Right ventricle myocardium inferior (tissue), 1 donor: ENCODE results near the gene MICAL2. TPM values are rescaled to one million over a fixed set of nuclear protein-coding genes. Genes with fewer than 3 reads are reported as not detected.
A peak's percentile ranks its signal among the peaks of the same experiment; 100 is the strongest.

ENCODE experiments used
- ATAC-seq: fragments of 200-7000 bp; cut with Tn5 transposase; one replicate; pipeline ENCODE4 v1.9.1; 2020; ENCODE audit warnings: mild to moderate bottlenecking, moderate library complexity
- DNase-seq: peaks from one replicate; pipeline ENCODE4 v3.0.0; 2021; ENCODE audit errors: missing footprints
- intact Hi-C: fragments of 100-400 bp; cut with DNase I; formaldehyde crosslinking; loops from one replicate; pipeline ENCODE4 v1.11.0; 2022
- total RNA-seq: library from RNA; stranded (reverse); fragmentation: NEBNext Ultra II Directional; extraction: Animal tissue kit (Norgen Biotek cat#: 25700); gene quantifications from one replicate; pipeline ENCODE4 v1.2.1, GENCODE V29; 2021
- donor health status: DM: no; HTN: yes; CAD: no; lungs with severe emphysema.

MICAL2 gene
- total RNA-seq, 1 donor from 2014 or later = 42.0 TPM

DNA sequence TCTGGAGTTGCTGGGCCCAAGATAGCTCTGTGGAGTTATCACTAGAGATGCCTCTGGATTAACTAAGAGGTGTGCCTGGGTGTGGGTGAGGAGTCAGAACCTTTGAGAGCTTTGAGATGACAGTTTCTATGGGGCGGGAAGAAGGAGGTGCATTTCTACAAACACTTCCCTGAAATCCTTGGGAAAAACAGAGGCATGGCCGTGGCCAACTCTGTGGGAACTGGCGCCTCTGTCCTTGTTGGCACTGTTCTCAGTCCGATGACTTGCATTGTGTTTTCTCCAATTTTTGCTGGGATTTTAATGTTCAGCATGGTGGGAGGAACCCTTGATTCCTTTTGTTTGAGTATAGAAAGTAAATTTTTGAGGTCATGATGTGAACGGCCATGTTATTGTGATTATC is 151.2 kb downstream of the MICAL2 start:
- ATAC-seq (no peak), DNase-seq (no peak)
- intact Hi-C loops = no loop called here

DNA sequence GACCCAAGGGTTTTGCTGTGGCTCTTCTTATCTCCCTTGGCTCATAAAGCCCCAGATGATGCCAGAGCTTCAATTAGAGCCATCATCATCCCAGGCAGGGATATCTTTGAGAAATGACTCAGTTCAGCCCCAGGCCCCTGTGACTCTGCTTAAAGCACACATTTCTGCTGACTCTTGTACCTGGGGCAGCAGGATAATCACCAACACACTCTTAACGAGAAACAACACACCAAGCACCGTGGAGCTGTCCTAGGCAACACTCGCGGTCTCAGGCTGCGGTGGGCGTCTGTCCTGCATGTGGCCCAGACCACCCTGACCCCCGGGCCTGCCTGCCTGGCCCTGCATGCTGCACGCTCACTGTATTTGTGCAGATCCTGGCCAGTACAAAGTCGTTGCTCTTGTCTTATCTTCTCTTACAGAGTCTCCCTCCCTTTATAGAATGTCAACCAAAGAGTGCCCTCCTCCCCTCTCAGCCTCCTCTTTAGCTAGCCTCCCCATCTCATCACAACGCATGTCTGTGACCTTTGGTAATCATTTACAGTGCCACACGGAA is 152.8 kb downstream of the MICAL2 start:
- ATAC-seq (peak; percentile 67), DNase-seq (no peak)
- intact Hi-C loops = no loop called here

DNA sequence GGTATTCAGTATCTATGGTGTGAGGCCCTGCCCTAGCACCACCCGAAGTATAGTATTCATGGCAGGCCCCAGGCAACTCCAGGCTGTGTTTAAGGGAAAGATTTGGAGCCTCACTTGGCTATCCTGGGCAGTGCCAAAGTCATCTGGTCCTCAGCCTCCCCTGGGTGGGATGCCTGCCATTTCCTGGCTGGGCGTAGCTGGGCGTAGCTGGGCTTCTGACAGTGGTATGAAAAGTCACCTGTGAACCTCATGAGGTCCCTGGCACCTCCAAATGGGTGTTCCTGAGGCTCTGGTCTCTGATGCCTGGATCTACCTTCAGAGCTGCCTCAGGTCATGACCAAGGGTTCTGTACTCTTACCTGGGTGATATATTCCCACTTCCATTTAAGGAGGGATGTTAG is 154.0 kb downstream of the MICAL2 start:
- ATAC-seq = no peak
- intact Hi-C loops = no loop called here

DNA sequence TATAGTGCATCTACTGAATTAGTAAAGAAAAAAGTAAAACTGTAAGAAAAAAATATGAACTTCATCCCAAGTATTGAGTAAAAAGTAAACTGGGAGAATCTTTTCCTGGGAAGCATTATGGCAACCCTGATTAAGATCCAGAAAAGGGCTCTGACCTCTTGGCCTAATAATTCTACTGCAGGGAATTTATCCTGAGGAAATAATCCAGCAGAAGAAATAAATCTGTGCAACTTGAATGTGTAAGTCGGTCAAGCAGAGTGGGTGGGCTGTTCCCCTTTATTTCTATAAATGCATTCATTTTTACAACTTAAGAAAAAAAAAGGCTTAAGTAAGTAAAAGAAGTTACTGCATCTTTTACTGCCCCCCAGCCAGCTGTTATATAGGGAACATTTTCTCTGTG is 155.7 kb downstream of the MICAL2 start:
- intact Hi-C loops = no loop called here
- DNase-seq = no peak
- no peak for ATAC-seq

More for the DNA sequence above, 154.0 kb downstream of the MICAL2 start:
- no peak for DNase-seq

DNA sequence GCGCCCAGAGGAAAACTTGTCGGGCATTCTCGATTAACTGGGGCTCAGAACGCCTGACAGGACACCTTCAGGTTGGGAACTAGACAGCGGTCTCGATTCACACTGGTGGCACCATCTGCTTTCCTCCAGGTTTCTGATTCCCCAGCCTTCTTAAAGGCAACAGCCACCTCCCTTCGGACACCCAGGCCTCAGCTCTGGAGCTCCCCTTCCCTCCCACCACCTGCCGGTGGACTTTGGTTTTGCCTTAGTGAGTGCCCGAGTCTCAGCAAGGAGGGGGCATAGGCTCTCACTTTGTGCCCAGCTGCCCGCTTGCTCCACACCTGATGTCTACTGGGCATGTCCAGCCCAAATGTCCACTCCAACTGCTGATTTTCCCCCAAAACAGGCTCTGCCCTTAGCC is 156.6 kb downstream of the MICAL2 start:
- no peak for DNase-seq
- intact Hi-C loops = no loop called here
- no peak for ATAC-seq

DNA sequence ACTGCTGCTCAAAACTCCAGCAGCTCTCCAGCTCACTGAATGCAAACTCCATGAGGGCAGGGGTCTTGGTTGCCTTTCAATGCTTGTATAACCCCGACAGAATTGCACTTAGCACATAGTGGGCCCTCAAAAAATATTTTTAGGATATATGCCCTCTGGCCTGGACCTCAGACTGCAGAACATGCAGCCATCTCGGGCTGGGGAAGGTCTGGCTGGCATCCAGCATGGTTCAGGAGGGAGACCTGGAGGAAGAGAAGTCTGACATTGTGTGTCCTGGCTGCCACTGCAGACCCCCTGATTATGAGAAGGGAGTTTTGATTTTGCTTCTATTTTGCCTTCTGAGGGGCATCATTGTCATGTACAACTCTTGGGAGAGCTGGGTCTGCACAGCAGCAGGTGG is 157.5 kb downstream of the MICAL2 start:
- intact Hi-C loops = no loop called here
- ATAC-seq = no peak
- DNase-seq = no peak

DNA sequence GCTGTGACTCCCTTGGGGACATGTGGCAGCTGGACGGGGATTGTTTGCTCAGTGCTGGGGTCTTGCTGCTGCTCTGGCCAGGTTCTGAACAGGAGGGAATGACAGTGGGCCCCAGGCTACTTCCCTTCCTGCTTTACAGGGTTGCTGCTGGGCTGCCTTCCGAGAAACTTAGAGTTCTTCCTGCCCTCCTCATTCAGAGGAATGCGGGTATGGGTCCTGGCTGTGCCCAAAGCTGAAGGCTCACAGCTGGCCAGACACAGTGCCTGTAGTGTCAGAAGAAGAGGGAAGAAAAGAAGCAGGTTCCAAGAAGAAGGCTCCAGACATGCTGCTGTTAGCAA is 158.7 kb downstream of the MICAL2 start:
- DNase-seq (no peak), ATAC-seq (peak; percentile 49)
- intact Hi-C loops = no loop called here

DNA sequence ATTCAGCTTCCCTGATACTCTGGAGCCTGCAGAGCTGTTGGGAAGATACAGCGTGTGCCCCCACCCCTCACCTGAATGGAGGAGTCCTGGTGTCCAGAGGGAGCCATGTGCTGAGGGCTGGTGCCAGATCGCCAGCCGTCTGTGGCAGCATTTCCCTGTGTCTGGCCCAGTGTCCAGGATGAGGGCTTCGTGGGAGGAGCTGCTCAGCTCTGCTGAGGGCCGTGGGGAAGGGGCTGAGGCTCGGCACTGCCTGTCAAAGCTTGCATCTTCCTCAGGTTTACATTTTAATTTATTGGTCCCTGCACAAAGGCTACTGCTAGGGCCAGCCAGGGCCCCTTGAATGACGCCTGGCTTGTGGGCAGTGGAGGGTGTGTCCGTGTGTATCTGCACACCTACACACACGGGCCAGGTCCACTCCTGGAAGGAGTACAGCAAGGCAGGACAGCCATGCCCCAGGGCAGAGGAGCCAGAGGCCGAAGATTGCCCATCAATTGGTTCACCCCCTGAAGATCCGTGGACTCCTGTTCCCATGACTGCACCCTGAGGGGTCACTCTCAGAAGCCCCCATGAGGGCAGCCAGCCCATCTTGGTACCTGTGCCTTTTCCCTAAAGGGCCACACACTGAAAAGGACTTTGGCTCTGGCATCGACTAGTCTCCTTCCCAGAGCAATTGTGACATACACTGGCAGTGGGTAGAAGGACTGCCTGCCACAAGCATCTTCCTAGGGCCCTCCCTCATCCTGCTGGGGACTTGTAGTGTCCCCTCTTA is 159.2 kb downstream of the MICAL2 start:
- intact Hi-C loops = no loop called here
- DNase-seq (no peak), ATAC-seq (peak; percentile 36)

DNA sequence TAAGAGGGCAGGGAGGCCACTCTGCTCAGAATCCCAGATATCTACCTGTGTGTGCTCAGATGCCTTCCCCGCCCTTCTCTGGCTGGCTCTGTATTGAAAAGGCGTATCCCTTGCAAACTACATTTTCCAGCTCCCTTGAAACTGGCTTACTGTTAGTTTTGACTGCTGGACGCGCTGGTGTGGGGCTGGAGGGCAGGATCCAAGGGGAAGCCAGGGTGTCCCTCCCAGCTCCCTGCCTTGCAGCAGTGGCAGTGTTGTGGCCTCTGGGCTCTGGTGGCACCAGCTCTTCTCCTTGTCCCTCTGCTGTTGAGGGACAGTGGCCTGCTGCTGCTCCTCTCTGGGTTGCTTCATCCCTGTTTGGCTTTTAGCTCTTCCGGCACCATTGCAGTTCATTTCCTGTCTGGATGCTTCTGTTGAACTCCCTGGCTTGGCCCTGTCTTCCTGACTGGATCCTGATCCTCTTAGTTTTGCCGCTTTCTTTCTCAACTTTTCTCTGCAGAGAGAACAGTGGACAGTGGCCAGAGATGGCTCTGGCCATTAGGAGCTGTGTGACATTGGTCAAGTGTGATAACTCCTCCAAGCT is 159.9 kb downstream of the MICAL2 start:
- no peak for DNase-seq
- ATAC-seq = no peak
- intact Hi-C loops = no loop called here

DNA sequence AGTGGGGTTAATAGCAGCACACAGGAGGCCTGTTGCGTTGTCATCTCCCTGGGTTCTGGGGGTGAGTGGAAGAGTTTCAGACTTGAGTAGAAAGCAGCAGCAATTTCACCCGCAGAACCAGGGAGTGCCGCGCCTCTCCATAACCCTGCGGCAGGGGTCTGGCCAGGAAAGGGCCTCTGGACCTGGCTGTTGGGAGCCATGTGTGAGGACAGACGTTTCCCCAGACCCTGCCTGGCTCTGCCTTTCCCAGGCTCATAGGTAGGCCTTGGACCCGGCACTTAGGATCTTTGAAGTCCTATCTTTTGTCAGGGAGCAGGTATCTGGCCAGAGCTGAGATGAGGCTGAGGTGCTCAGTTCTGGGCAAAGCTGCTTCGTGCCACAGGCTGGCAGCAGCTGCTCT is 160.4 kb downstream of the MICAL2 start:
- DNase-seq = no peak
- no peak for ATAC-seq
- intact Hi-C loops = no loop called here

DNA sequence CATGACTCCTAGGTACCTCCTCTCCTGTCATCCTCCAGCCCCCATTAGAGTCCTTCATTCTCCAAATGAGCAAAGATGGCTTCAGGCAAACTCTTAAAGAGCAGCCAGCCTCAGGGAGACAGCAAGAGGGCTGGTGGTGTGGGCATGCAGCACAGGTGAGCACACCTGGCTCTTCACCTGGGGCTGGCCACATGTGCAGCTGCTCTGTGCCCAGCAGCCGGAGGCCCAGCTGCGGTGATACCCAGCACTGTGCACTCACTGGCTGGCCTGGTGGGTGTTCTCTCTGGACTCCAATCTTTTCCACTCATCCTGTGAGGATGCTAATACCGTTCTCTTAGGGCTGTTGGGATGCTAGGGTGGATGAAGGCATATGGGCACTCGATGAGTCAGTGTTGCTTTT is 160.9 kb downstream of the MICAL2 start:
- DNase-seq (no peak), ATAC-seq (no peak)
- intact Hi-C loops = no loop called here

DNA sequence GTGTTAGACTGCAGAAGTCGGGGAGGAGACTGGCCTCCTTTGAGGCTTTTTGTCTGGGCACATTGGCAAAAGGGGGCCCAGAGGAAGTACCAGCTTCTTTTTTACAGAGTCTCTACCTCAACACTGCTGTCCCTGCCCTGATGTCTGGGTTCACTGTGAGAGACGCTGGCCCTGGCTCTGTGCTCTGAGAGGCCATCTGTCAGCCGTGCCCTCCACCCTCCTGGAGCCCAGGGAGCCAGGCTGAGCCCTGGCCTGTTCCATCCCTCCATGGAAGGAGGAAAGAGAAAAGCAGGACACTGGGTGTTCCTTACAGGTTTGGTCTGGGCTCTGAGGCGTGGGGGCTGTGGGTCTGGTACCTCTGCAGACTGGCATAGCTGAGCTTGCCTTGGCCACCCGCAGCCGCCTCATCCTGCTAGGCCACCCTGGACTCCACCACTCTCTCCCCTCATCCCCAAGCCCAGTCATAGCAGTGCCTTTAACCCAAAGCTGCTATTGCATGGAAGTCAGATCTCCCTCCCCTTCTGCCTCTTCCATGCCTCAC is 161.5 kb downstream of the MICAL2 start:
- intact Hi-C loops = no loop called here
- ATAC-seq (no peak), DNase-seq (no peak)

DNA sequence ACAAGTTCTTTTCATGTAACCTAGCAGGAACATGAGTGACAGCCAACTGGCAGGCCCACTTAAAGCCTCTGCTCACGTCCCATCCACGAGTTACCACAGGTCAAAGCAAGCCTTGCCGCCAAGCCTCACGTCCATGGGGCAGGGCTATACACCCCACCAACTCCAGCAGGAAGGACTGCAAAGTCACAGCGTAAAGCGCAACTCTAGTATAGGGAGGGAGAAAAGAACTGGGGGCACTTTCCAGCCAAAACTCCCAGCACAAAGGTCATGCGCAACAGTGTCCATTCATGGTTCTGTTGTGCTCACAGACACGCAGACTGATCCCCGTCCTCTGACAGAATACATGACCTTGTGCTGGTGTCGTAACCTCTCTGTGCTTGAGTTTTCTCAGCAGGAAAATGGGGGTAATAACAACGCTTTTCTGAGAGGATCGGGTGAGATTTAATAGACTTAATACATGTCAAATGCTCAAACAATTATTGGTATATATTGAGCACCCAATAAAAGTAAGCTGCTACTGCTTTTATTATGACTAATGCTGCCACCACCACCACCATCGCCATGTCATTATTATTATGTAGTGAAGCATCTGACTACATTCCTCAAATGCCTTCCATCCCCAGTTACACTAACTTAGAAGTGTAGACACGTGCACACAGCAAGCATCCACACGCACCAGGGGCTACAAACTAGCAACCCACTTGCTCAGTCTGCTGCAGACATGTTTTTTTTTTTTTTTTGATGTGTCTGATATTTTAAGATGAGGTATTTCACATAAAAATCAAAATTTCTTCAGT is 162.6 kb downstream of the MICAL2 start:
- ATAC-seq (no peak), DNase-seq (no peak)
- intact Hi-C loops = no loop called here

DNA sequence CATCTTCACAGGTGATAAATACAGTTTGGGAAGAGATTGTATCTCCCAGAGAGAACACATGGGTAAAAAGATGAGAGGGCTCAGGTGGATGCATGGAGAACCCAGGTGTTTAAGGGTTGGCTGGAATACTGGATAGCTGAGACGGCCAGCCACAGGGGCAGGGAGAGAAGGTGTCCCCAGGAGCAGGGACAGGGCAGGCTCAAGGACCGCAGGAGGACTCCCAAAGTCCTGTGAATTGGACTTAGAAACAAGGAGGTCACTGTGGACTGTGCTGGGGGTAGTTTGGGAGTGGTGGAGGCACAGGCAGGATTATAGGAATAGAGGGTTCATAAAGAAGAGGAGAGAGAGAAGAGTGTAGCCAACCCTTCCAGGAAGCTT is 163.2 kb downstream of the MICAL2 start:
- DNase-seq = no peak
- intact Hi-C loops = no loop called here

DNA sequence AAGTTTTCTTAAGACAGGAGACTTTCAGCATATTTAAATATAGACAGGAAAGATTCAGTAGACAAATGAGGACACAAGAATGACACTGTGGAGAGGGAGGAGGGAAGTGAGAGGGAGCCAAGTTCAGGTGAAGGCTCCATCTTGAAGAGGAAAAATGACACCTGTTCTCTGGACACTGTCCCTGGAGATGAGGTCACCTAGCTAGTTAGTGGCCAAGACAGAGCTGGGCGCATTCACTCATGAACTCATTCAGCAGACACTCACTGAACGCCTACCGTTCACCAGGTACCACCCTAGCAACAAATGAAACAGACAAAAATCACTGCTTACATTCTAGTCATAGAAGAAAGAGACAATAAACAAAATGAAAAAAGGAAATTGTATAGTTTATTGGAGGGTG is 163.7 kb downstream of the MICAL2 start:
- no peak for DNase-seq
- intact Hi-C loops = no loop called here
- no peak for ATAC-seq

More for the DNA sequence above, 163.2 kb downstream of the MICAL2 start:
- no peak for ATAC-seq

DNA sequence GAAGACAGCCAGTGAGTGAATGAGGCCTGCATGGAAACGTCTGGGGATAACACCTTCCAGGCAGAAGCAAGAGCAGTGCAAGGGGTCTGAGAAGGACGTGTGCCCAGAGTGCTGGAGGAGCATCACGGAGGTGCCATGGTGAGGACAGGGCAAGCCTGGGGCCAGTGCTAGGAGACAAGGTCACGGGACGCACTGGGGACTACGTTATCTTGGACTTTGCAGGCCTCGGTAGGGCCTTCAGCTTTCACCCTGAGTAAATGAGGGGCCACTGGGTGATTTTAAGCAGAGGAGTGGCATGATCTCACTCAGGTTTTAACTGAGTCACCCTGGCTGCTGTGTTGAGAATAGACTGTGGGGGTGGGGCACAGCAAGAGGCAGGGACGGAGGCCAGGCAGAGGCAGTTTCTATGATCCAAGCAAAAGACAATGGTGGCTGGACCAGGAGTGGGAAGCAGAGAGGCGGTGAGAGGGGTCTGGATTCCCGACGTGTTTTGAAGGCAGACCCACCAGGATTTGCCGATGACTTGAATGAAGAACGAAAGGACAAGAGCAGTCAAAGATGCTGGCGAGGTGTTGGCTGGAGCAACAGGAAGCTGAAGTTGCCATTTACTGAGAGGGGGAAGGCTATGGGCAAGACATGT is 164.3 kb downstream of the MICAL2 start:
- DNase-seq = no peak
- intact Hi-C loops = no loop called here
- ATAC-seq = no peak

DNA sequence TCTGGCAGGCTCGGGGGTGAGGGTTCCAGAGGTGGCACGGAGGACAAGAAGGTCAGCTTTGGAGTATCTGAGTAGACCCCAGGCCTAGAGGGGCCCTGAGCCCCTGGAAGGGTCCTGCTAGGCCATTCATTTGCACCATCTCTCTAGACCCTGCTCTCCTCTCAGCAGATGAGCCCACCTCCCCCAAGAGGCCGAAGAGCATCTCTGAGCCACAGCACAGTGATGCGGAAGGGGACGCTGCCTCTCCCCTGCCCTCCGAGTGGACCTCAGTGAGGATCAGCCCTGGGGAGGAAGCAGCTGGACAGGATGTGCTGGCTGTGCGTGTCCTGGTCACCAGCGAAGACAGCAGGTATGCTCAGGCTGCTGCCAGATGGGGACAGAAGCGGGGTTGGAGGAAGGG is 165.4 kb downstream of the MICAL2 start:
- intact Hi-C loops = no loop called here
- DNase-seq = no peak
- ATAC-seq = no peak

DNA sequence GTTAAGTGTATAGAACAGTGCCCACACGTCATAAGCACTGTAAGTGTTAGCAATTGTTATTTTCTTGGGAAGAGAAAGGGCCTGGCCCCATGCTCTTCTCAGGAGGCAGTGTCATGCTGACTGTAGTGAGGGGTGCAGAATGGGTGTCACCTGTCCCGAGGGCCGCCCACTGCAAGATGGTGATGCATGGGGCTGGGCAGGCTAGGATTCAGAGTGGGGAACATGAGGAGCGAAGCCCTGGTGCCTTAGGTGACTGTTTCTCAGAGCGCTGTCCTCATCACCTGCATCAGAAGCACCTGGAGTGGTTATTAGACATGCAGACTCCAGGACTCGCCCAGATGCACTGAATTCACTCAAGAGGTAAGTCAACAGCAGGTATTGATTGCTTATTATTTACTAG is 166.0 kb downstream of the MICAL2 start:
- ATAC-seq (no peak), DNase-seq (no peak)
- intact Hi-C loops = no loop called here

DNA sequence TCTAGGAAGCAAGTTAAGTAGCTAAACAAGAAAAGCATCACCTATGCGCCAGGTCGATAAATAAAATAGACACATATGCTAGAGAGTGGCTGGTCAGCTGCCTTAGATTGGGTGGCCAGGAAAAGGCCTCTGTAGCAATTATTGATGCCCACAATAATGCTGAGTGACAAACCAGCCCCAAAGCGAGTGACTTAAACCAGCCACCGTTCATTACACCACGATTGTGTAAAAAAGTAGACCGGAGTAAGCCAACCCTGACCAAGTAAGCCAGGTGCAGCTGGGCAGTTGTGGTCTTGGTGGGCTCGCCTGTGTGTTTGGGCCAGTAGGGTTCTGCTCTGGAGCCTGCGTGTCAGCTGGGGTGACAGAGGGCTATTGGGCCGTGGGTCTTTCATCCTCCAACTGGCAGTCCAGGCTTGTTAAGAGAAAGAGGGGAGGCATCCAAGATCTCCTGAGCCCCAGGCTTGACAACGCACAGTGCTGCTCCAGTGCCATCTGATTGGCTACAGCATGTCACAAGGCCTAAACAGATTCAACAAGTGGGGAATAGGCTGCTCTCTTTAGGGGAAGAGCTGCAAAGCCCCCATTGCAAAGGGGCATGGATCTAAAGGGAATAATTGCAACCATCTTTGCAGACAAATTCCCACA is 166.6 kb downstream of the MICAL2 start:
- ATAC-seq = no peak
- DNase-seq = no peak
- intact Hi-C loops = no loop called here
